Choroid plexus epithelial cell (primary cell): ENCODE data around the gene LIPH.
A peak's percentile ranks its signal among the peaks of the same experiment; 100 is the strongest.

Experiments used
- DNase-seq: peaks from one replicate; pipeline ENCODE4 v3.0.0-alpha.2; 2010; ENCODE audit warnings: low read depth
- H3K4me3 ChIP-seq: 2 replicates; pipeline ENCODE4 v1.5.1; 2011; ENCODE audit warnings: low read depth, mild to moderate bottlenecking, control low read depth, low read length, moderate library complexity
- CTCF ChIP-seq: conservative IDR thresholded peaks from 2 replicates; pipeline ENCODE4 v1.5.1; 2011; ENCODE audit warnings: low read depth, mild to moderate bottlenecking, control low read depth, inconsistent platforms, low read length, moderate library complexity

Gene LIPH

GRCh38 chr3:185498503-185499396, 53.6 kb downstream of the LIPH start, which contains the start of gene TMEM41A:
TSS of gene TMEM41A (minus strand) at chr3:185499035. CDS start at chr3:185498961, 74 bp downstream.
- peak within 1 kb of the TSS; percentile 97 for H3K4me3 ChIP-seq
- DNase-seq, result peak; percentile 94
- TF ChIP-seq CTCF, result no peak

- no peak for TF ChIP-seq CTCF
- no peak for DNase-seq
- H3K4me3 ChIP-seq, result no peak overlapping the region
These were observed 62.1 kb downstream of the LIPH start for GRCh38 chr3:185490241-185490640.

GRCh38 chr3:185489462-185489861, 62.9 kb downstream of the LIPH start:
- H3K4me3 ChIP-seq, result no peak overlapping the region
- TF ChIP-seq CTCF, result no peak
- no peak for DNase-seq

- H3K4me3 ChIP-seq, result no peak overlapping the region
- no peak for TF ChIP-seq CTCF
- DNase-seq, result no peak
These were observed 63.9 kb downstream of the LIPH start for GRCh38 chr3:185488465-185488864.

- no peak for DNase-seq
- no peak for TF ChIP-seq CTCF
- H3K4me3 ChIP-seq, result no peak overlapping the region
These were observed 66.0 kb downstream of the LIPH start for GRCh38 chr3:185486394-185486793.

GRCh38 chr3:185484296-185484695, 68.1 kb downstream of the LIPH start:
- no peak overlapping the region for H3K4me3 ChIP-seq
- TF ChIP-seq CTCF, result no peak
- no peak for DNase-seq
